ENCODE measurements around the gene PITPNC1.

DNA sequence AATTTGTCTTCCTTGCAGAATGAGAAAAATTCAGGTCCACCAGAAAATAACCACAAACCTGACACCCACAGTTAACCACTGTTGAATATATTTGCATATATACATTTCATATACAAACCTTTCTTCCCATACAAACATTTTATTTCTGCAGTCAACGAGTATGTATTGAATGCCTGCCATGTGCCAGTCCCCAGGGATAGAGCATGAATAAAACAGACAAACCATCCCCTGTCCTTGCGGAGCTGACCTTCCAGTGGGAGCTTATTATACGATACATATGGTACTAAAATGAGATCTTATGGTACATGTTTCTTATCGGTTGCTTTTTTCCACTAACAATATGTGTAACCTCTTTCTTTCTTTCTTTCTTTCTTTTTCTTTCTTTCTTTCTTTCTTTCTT, 116.7 kb downstream of the PITPNC1 start:
- TF ChIP-seq, protein P1, sequence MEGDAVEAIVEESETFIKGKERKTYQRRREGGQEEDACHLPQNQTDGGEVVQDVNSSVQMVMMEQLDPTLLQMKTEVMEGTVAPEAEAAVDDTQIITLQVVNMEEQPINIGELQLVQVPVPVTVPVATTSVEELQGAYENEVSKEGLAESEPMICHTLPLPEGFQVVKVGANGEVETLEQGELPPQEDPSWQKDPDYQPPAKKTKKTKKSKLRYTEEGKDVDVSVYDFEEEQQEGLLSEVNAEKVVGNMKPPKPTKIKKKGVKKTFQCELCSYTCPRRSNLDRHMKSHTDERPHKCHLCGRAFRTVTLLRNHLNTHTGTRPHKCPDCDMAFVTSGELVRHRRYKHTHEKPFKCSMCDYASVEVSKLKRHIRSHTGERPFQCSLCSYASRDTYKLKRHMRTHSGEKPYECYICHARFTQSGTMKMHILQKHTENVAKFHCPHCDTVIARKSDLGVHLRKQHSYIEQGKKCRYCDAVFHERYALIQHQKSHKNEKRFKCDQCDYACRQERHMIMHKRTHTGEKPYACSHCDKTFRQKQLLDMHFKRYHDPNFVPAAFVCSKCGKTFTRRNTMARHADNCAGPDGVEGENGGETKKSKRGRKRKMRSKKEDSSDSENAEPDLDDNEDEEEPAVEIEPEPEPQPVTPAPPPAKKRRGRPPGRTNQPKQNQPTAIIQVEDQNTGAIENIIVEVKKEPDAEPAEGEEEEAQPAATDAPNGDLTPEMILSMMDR (IDR thresholded peaks at IDR 0.05), result no peak
- TF ChIP-seq EZH2 (IDR thresholded peaks at IDR 0.05; ENCODE audit: borderline replicate concordance, insufficient read depth, low read depth, low read length, poor library complexity, severe bottlenecking), result no peak
